Fibroblast of the aortic adventitia (primary cell): ENCODE results near the gene PARD3B. TPM values are rescaled to one million over a fixed set of nuclear protein-coding genes. Genes with fewer than 3 reads are reported as not detected.

Experiments used
- DNase-seq: peaks from one replicate; pipeline ENCODE4 v3.0.0-alpha.2; 2010; ENCODE audit warnings: low read depth
- H3K4me3 ChIP-seq: 2 replicates; pipeline ENCODE4 v1.5.1; 2011; ENCODE audit warnings: low read depth, mild to moderate bottlenecking, control low read depth, low read length, moderate library complexity
- CTCF ChIP-seq: IDR thresholded peaks from 2 replicates; pipeline ENCODE4 v1.5.1; 2011; ENCODE audit warnings: mild to moderate bottlenecking, low read length, control low read depth, inconsistent platforms; ENCODE audit not compliant: insufficient read depth
- total RNA-seq: library from RNA; depleted of rRNA; stranded (reverse); fragments of >200 nt; gene quantifications from 2 replicates; pipeline ENCODE4 v1.2.3, GENCODE V29; 2012; ENCODE audit warnings: low replicate concordance

Gene PARD3B
- total RNA-seq, 1 donor = 15.9 TPM

- H3K4me3 ChIP-seq = no peak overlapping the region
- peak; percentile 28 for DNase-seq
- no peak for TF ChIP-seq CTCF
Observed at GRCh38 chr2:204681412-204681811, 136.1 kb downstream of the PARD3B start.

- no peak for TF ChIP-seq CTCF
- no peak for DNase-seq
- H3K4me3 ChIP-seq = no peak overlapping the region
Observed at GRCh38 chr2:204683384-204683783, 138.1 kb downstream of the PARD3B start.

GRCh38 chr2:204686406-204686805 is 141.1 kb downstream of the PARD3B start:
- DNase-seq = peak; percentile 70
- no peak for TF ChIP-seq CTCF
- no peak overlapping the region for H3K4me3 ChIP-seq

GRCh38 chr2:204687776-204688175 is 142.5 kb downstream of the PARD3B start:
- no peak for TF ChIP-seq CTCF
- no peak overlapping the region for H3K4me3 ChIP-seq
- DNase-seq = no peak

GRCh38 chr2:204691911-204692510 is 146.7 kb downstream of the PARD3B start:
- TF ChIP-seq CTCF = peak; percentile 81
- no peak overlapping the region for H3K4me3 ChIP-seq
- DNase-seq = peak; percentile 92

- H3K4me3 ChIP-seq = no peak overlapping the region
- DNase-seq = no peak
- TF ChIP-seq CTCF = no peak
Observed at GRCh38 chr2:204692790-204693189, 147.5 kb downstream of the PARD3B start.

GRCh38 chr2:204693262-204693661 is 148.0 kb downstream of the PARD3B start:
- no peak for TF ChIP-seq CTCF
- no peak for DNase-seq
- H3K4me3 ChIP-seq = no peak overlapping the region
